ENCODE data around the gene LCLAT1. TPM values are rescaled to one million over a fixed set of nuclear protein-coding genes. Genes with fewer than 3 reads are reported as not detected.

LCLAT1 gene
- total and polyA plus RNA-seq, 4 donors, result 2.4 to 14.6 (median 10.7) TPM

GRCh38 chr2:30437809-30438548 lies 9.1 kb upstream of the LCLAT1 start:
- no peaks in the 10 kb centered on the region for H3K4me1 ChIP-seq (ENCODE audit: control insufficient read depth in 4 of 4, insufficient read depth in 4 of 4, low read length in 3 of 4)
- no peak for DNase-seq (ENCODE audit: low spot score)
- H3K36me3 ChIP-seq (ENCODE audit: control insufficient read depth in 4 of 4, insufficient read depth in 3 of 4, low read depth in 1 of 4, low read length in 3 of 4), result no peaks in the 10 kb centered on the region
- TF ChIP-seq TAF1 (conservative IDR thresholded peaks at IDR 0.05) (no peak), RAD21 (IDR thresholded peaks at IDR 0.05) (no peak), CTCF (IDR thresholded peaks at IDR 0.05; ENCODE audit: low read depth, low read length, missing input control) (no peak), FOXA1 (IDR thresholded peaks at IDR 0.05) (no peak), JUND (IDR thresholded peaks at IDR 0.05) (no peak)
- TF ChIP-seq, protein P1, sequence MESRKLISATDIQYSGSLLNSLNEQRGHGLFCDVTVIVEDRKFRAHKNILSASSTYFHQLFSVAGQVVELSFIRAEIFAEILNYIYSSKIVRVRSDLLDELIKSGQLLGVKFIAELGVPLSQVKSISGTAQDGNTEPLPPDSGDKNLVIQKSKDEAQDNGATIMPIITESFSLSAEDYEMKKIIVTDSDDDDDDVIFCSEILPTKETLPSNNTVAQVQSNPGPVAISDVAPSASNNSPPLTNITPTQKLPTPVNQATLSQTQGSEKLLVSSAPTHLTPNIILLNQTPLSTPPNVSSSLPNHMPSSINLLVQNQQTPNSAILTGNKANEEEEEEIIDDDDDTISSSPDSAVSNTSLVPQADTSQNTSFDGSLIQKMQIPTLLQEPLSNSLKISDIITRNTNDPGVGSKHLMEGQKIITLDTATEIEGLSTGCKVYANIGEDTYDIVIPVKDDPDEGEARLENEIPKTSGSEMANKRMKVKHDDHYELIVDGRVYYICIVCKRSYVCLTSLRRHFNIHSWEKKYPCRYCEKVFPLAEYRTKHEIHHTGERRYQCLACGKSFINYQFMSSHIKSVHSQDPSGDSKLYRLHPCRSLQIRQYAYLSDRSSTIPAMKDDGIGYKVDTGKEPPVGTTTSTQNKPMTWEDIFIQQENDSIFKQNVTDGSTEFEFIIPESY (IDR thresholded peaks at IDR 0.05), result no peak
- TF ChIP-seq, protein P2, sequence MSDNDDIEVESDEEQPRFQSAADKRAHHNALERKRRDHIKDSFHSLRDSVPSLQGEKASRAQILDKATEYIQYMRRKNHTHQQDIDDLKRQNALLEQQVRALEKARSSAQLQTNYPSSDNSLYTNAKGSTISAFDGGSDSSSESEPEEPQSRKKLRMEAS (IDR thresholded peaks at IDR 0.05), result no peak
- H3K9ac ChIP-seq (ENCODE audit: low read depth in 1 of 2, low read length in 2 of 2), result no peak overlapping the region
- no peaks in the 10 kb centered on the region for H3K27me3 ChIP-seq (ENCODE audit: control insufficient read depth in 4 of 4, insufficient read depth in 4 of 4, low read length in 3 of 4)
- H3K27ac ChIP-seq (ENCODE audit: low read depth in 1 of 2, low read length in 2 of 2), result no peak overlapping the region
- no peak overlapping the region for H3K4me3 ChIP-seq (ENCODE audit: low read depth in 1 of 3, low read length in 3 of 3)
- H3K9me3 ChIP-seq (ENCODE audit: control insufficient read depth in 4 of 4, low read length in 3 of 4), result no peaks in the 10 kb centered on the region
- WGBS, result 81% methylated on average over 4 of the region's 4 CpGs

- Histone ChIP-seq H3K36me3 (ENCODE audit: control insufficient read depth in 4 of 4, insufficient read depth in 3 of 4, low read depth in 1 of 4, low read length in 3 of 4) (no peaks in the 10 kb centered on the region), H3K9ac (ENCODE audit: low read depth in 1 of 2, low read length in 2 of 2) (no peak overlapping the region), H3K27me3 (ENCODE audit: control insufficient read depth in 4 of 4, insufficient read depth in 4 of 4, low read length in 3 of 4) (no peaks in the 10 kb centered on the region), H3K4me1 (ENCODE audit: control insufficient read depth in 4 of 4, insufficient read depth in 4 of 4, low read length in 3 of 4) (no peaks in the 10 kb centered on the region), H3K4me3 (ENCODE audit: low read depth in 1 of 3, low read length in 3 of 3) (no peak overlapping the region), H3K27ac (ENCODE audit: low read depth in 1 of 2, low read length in 2 of 2) (no peak overlapping the region), H3K9me3 (ENCODE audit: control insufficient read depth in 4 of 4, low read length in 3 of 4) (no peaks in the 10 kb centered on the region)
- TF ChIP-seq FOXA1 (IDR thresholded peaks at IDR 0.05) (no peak), RXRA (IDR thresholded peaks at IDR 0.05) (no peak), FOXA2 (IDR thresholded peaks at IDR 0.05) (no peak), HNF4A (conservative IDR thresholded peaks at IDR 0.05) (no peak)
- WGBS, result 88% methylated on average over 3 of the region's 3 CpGs
- DNase-seq (ENCODE audit: low spot score), result no peak
Measured at GRCh38 chr2:30439296-30439695, 7.8 kb upstream of the LCLAT1 start.

DNA sequence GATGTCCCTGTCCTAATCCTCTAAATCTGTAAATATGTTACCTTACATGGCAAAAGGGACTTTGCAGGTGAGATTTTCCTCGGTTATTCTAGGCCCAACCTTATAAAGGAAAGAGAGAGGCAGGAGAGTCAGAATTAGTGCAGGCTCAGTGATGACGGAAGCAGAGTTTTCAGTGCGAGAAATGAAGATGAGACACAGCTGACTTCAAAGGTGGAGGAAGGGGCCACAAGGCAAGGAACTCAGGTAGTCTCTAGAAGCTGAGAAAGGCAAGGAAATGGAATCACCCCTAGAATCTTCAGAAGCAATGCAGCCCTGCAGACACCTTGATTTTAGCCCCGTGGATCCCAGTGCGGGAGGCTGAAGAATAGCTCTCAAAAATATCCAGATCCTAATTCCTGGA lies 7.2 kb upstream of the LCLAT1 start:
- Histone ChIP-seq H3K27me3 (ENCODE audit: control insufficient read depth in 4 of 4, insufficient read depth in 4 of 4, low read length in 3 of 4) (no peaks in the 10 kb centered on the region), H3K4me3 (ENCODE audit: low read depth in 1 of 3, low read length in 3 of 3) (no peak overlapping the region), H3K9ac (ENCODE audit: low read depth in 1 of 2, low read length in 2 of 2) (no peak overlapping the region), H3K9me3 (ENCODE audit: control insufficient read depth in 4 of 4, low read length in 3 of 4) (no peaks in the 10 kb centered on the region), H3K4me1 (ENCODE audit: control insufficient read depth in 4 of 4, insufficient read depth in 4 of 4, low read length in 3 of 4) (no peaks in the 10 kb centered on the region), H3K36me3 (ENCODE audit: control insufficient read depth in 4 of 4, insufficient read depth in 3 of 4, low read depth in 1 of 4, low read length in 3 of 4) (no peaks in the 10 kb centered on the region), H3K27ac (ENCODE audit: low read depth in 1 of 2, low read length in 2 of 2) (no peak overlapping the region)
- no peak for TF ChIP-seq YY1 (IDR thresholded peaks at IDR 0.05)
- TF ChIP-seq RXRA (IDR thresholded peaks at IDR 0.05), result no peak
- TF ChIP-seq JUND (IDR thresholded peaks at IDR 0.05), result no peak
- TF ChIP-seq SP1 (IDR thresholded peaks at IDR 0.05), result no peak
- TF ChIP-seq, protein P3, sequence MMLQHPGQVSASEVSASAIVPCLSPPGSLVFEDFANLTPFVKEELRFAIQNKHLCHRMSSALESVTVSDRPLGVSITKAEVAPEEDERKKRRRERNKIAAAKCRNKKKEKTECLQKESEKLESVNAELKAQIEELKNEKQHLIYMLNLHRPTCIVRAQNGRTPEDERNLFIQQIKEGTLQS (IDR thresholded peaks at IDR 0.05), result no peak
- TF ChIP-seq, protein P2 (IDR thresholded peaks at IDR 0.05), result no peak
- no peak for TF ChIP-seq NR2F2 (IDR thresholded peaks at IDR 0.05)
- TF ChIP-seq, protein P1 (IDR thresholded peaks at IDR 0.05), result no peak
- no peak for TF ChIP-seq FOXA2 (IDR thresholded peaks at IDR 0.05)
- no peak for TF ChIP-seq HNF4A (conservative IDR thresholded peaks at IDR 0.05)
- DNase-seq (ENCODE audit: low spot score), result no peak
- WGBS, result 95% methylated on average over 5 of the region's 5 CpGs
